Neural cell (in vitro differentiated cells): ENCODE results near the gene SF3B5. TPM values are rescaled to one million over a fixed set of nuclear protein-coding genes. Genes with fewer than 3 reads are reported as not detected.

Experiments
- H2AFZ ChIP-seq: fragments of 200-600, 300-800 bp; sonication (generic), shearing (Covaris generic); 2 replicates; pipeline ENCODE4 v1.6.0; 2014; ENCODE audit warnings: low read depth, mild to moderate bottlenecking, antibody characterized with exemption, low read length, moderate library complexity
- H3F3A ChIP-seq: fragments of 200-600 bp; shearing (Covaris generic); 2 replicates; pipeline ENCODE4 v1.6.1; 2016; ENCODE audit warnings: mild to moderate bottlenecking, moderate library complexity, mixed read lengths, antibody characterized with exemption, low read length; ENCODE audit not compliant: insufficient read depth, poor library complexity, severe bottlenecking
- H3K27ac ChIP-seq: fragments of 200-600, 300-800 bp; sonication (generic), shearing (Covaris generic); 2 replicates; pipeline ENCODE4 v1.5.1; 2014; ENCODE audit warnings: mild to moderate bottlenecking, low read length, moderate library complexity
- H3K27me3 ChIP-seq: fragments of 300-800, 200-600 bp; sonication (generic), shearing (Covaris generic); 2 replicates; pipeline ENCODE4 v1.6.0; 2014; ENCODE audit warnings: mild to moderate bottlenecking, low read depth, low read length, moderate library complexity; ENCODE audit not compliant: insufficient read depth
- H3K36me3 ChIP-seq: fragments of 300-800, 200-600 bp; sonication (generic), shearing (Covaris generic); 2 replicates; pipeline ENCODE4 v1.5.1; 2014; ENCODE audit warnings: mild to moderate bottlenecking, antibody characterized with exemption, low read length, moderate library complexity; ENCODE audit not compliant: insufficient read depth
- H3K4me2 ChIP-seq: fragments of 300-800, 200-600 bp; sonication (generic), shearing (Covaris generic); 2 replicates; pipeline ENCODE4 v1.6.0; 2014; ENCODE audit warnings: mild to moderate bottlenecking, low read length
- H3K4me3 ChIP-seq: fragments of 300-800, 200-600 bp; sonication (generic), shearing (Covaris generic); 2 replicates; pipeline ENCODE4 v1.5.1; 2014; ENCODE audit warnings: mild to moderate bottlenecking, low read length, moderate library complexity
- H3K79me2 ChIP-seq: fragments of 200-600 bp; shearing (Covaris generic); replicated peaks from 2 replicates; pipeline ENCODE4 v1.6.0; 2014; ENCODE audit warnings: mild to moderate bottlenecking, low read length, moderate library complexity; ENCODE audit not compliant: insufficient read depth
- H3K9ac ChIP-seq: fragments of 300-800, 200-600 bp; sonication (generic), shearing (Covaris generic); 2 replicates; pipeline ENCODE4 v1.6.1; 2016; ENCODE audit warnings: mild to moderate bottlenecking, low read length, mixed read lengths
- H3K9me2 ChIP-seq: fragments of 200-600 bp; shearing (Covaris generic); 2 replicates; pipeline ENCODE4 v1.6.1; 2016; ENCODE audit warnings: mild to moderate bottlenecking, low read length, mixed read lengths; ENCODE audit not compliant: insufficient read depth
- H3K9me3 ChIP-seq: fragments of 200-600, 300-800 bp; sonication (generic), shearing (Covaris generic); 2 replicates; pipeline ENCODE4 v1.6.1; 2016; ENCODE audit warnings: mild to moderate bottlenecking, mixed run types, low read length, moderate library complexity, mixed read lengths
- H4K20me1 ChIP-seq: fragments of 200-600 bp; shearing (Covaris generic); 2 replicates; pipeline ENCODE4 v1.6.1; 2016; ENCODE audit warnings: mild to moderate bottlenecking, mixed run types; ENCODE audit not compliant: insufficient read depth
- EP300 ChIP-seq: fragments of 450-650 bp; conservative IDR thresholded peaks from 2 replicates; pipeline ENCODE4 v1.6.1; 2014; ENCODE audit warnings: antibody characterized with exemption, mild to moderate bottlenecking, moderate library complexity; ENCODE audit not compliant: poor library complexity, severe bottlenecking
- EZH2 ChIP-seq: fragments of 200-600, 300-800 bp; shearing (Covaris generic), sonication (generic); IDR thresholded peaks from 2 replicates; pipeline ENCODE4 v1.6.1; 2014; ENCODE audit warnings: antibody characterized with exemption, low read length, borderline replicate concordance, mild to moderate bottlenecking; ENCODE audit not compliant: insufficient read depth, poor library complexity, severe bottlenecking
- MXI1 ChIP-seq: fragments of 450-650 bp; conservative IDR thresholded peaks from 2 replicates; pipeline ENCODE4 v1.6.1; 2014; ENCODE audit warnings: antibody characterized with exemption, mild to moderate bottlenecking; ENCODE audit not compliant: poor library complexity, severe bottlenecking
- POLR2AphosphoS5 ChIP-seq: IDR thresholded peaks from 2 replicates; pipeline ENCODE4 v1.6.1; 2012
- RAD21 ChIP-seq: fragments of 450-650 bp; conservative IDR thresholded peaks from 2 replicates; pipeline ENCODE4 v1.6.1; 2014; ENCODE audit warnings: antibody characterized with exemption, mild to moderate bottlenecking, moderate library complexity
- SMC3 ChIP-seq: fragments of 450-650 bp; conservative IDR thresholded peaks from 2 replicates; pipeline ENCODE4 v1.6.1; 2014; ENCODE audit warnings: antibody characterized with exemption, mild to moderate bottlenecking, moderate library complexity; ENCODE audit not compliant: poor library complexity
- TAF1 ChIP-seq: IDR thresholded peaks from 2 replicates; pipeline ENCODE4 v1.6.1; 2012; ENCODE audit warnings: low read depth
- polyA plus RNA-seq: library from polyadenylated mRNA; depleted of rRNA; stranded (reverse); fragments of >200 nt; gene quantifications from 2 replicates; pipeline ENCODE4 v1.2.3, GENCODE V29; 2014
- TF ChIP-seq, protein P1 (sequence below): fragments of 450-650 bp; IDR thresholded peaks from 2 replicates; pipeline ENCODE4 v1.5.1; 2014; ENCODE audit warnings: antibody characterized with exemption, mild to moderate bottlenecking, moderate library complexity; ENCODE audit not compliant: poor library complexity, severe bottlenecking
- TF ChIP-seq, protein P2 (sequence below): IDR thresholded peaks from 2 replicates; pipeline ENCODE4 v1.6.1; 2012; ENCODE audit warnings: borderline replicate concordance

The SF3B5 gene
- polyA plus RNA-seq, 1 donor from 2014 or later = 246 TPM

- Histone ChIP-seq H3K27ac (no peak overlapping the region), H3K79me2 (no peaks in the 10 kb centered on the region)
These were observed 28.5 kb downstream of the SF3B5 start for GRCh38 chr6:144066741-144067484.

GRCh38 chr6:144066255-144066654 is 29.1 kb downstream of the SF3B5 start:
- Histone ChIP-seq H3K4me2 (no peak overlapping the region), H3K9ac (no peak overlapping the region), H3K27me3 (peaks cover 44% of the 10 kb centered on the region), H4K20me1 (no peaks in the 10 kb centered on the region), H3K36me3 (no peaks in the 10 kb centered on the region), H3K9me3 (no peaks in the 10 kb centered on the region), H3K4me3 (no peak overlapping the region), H3F3A (no peaks in the 10 kb centered on the region), H3K27ac (no peak overlapping the region), H3K79me2 (no peaks in the 10 kb centered on the region), H2AFZ (no peak overlapping the region), H3K9me2 (no peaks in the 10 kb centered on the region)
- TF ChIP-seq SMC3 (no peak), TAF1 (no peak), POLR2AphosphoS5 (no peak), MXI1 (no peak), RAD21 (no peak)

More at GRCh38 chr6:144066741-144067484, 28.5 kb downstream of the SF3B5 start:
- H3K4me3 ChIP-seq = no peak overlapping the region
- H3K9me2 ChIP-seq = no peaks in the 10 kb centered on the region
- no peak overlapping the region for H3K4me2 ChIP-seq
- no peaks in the 10 kb centered on the region for H3K36me3 ChIP-seq
- H3K27me3 ChIP-seq = peaks cover 44% of the 10 kb centered on the region
- no peak overlapping the region for H2AFZ ChIP-seq
- TF ChIP-seq POLR2AphosphoS5 (no peak), TAF1 (no peak), EP300 (no peak)
- TF ChIP-seq, protein P1, sequence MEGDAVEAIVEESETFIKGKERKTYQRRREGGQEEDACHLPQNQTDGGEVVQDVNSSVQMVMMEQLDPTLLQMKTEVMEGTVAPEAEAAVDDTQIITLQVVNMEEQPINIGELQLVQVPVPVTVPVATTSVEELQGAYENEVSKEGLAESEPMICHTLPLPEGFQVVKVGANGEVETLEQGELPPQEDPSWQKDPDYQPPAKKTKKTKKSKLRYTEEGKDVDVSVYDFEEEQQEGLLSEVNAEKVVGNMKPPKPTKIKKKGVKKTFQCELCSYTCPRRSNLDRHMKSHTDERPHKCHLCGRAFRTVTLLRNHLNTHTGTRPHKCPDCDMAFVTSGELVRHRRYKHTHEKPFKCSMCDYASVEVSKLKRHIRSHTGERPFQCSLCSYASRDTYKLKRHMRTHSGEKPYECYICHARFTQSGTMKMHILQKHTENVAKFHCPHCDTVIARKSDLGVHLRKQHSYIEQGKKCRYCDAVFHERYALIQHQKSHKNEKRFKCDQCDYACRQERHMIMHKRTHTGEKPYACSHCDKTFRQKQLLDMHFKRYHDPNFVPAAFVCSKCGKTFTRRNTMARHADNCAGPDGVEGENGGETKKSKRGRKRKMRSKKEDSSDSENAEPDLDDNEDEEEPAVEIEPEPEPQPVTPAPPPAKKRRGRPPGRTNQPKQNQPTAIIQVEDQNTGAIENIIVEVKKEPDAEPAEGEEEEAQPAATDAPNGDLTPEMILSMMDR = no peak
- TF ChIP-seq, protein P2, sequence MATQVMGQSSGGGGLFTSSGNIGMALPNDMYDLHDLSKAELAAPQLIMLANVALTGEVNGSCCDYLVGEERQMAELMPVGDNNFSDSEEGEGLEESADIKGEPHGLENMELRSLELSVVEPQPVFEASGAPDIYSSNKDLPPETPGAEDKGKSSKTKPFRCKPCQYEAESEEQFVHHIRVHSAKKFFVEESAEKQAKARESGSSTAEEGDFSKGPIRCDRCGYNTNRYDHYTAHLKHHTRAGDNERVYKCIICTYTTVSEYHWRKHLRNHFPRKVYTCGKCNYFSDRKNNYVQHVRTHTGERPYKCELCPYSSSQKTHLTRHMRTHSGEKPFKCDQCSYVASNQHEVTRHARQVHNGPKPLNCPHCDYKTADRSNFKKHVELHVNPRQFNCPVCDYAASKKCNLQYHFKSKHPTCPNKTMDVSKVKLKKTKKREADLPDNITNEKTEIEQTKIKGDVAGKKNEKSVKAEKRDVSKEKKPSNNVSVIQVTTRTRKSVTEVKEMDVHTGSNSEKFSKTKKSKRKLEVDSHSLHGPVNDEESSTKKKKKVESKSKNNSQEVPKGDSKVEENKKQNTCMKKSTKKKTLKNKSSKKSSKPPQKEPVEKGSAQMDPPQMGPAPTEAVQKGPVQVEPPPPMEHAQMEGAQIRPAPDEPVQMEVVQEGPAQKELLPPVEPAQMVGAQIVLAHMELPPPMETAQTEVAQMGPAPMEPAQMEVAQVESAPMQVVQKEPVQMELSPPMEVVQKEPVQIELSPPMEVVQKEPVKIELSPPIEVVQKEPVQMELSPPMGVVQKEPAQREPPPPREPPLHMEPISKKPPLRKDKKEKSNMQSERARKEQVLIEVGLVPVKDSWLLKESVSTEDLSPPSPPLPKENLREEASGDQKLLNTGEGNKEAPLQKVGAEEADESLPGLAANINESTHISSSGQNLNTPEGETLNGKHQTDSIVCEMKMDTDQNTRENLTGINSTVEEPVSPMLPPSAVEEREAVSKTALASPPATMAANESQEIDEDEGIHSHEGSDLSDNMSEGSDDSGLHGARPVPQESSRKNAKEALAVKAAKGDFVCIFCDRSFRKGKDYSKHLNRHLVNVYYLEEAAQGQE = no peak
- no peak overlapping the region for H3K9ac ChIP-seq
- no peaks in the 10 kb centered on the region for H4K20me1 ChIP-seq
- no peaks in the 10 kb centered on the region for H3K9me3 ChIP-seq
- H3F3A ChIP-seq = no peaks in the 10 kb centered on the region

DNA sequence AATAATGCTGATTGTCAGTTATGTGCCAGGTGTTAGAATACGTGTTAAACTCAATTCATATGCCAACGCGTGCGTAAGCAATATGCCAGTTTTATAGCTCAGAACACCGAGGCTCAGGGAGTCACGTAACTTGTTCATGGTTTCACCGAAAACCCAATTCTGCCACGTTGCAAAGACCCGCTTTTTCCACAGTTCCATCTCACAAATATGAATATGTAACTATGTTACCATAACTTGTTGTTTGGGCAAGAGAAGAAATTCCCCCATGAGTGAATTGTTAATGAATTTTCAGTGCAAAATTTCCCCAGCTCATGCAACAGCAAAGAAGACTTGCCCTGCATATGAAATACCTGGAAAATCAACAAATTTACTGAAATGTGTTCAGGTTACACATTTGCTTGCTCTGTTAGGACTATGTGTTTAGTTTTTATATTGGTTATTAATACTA is 30.1 kb downstream of the SF3B5 start:
- no peak overlapping the region for H3K9ac ChIP-seq
- H3K9me2 ChIP-seq = no peaks in the 10 kb centered on the region
- H3K36me3 ChIP-seq = no peaks in the 10 kb centered on the region
- H3K27ac ChIP-seq = no peak overlapping the region
- H3F3A ChIP-seq = no peaks in the 10 kb centered on the region
- H4K20me1 ChIP-seq = no peaks in the 10 kb centered on the region
- H3K9me3 ChIP-seq = no peaks in the 10 kb centered on the region
- peak overlapping the region; percentile 94 for H3K4me3 ChIP-seq
- H3K4me2 ChIP-seq = no peak overlapping the region
- no peaks in the 10 kb centered on the region for H3K79me2 ChIP-seq
- H2AFZ ChIP-seq = no peak overlapping the region
- peaks cover 44% of the 10 kb centered on the region for H3K27me3 ChIP-seq
- TF ChIP-seq, protein P1 = no peak
- TF ChIP-seq RAD21 (no peak), EZH2 (no peak), POLR2AphosphoS5 (no peak), EP300 (no peak), MXI1 (no peak), SMC3 (no peak), TAF1 (no peak)
- TF ChIP-seq, protein P2 = no peak
